Lung microvascular endothelial cell (primary cell): Measurements from ENCODE around the gene IRX1. TPM values are rescaled to one million over a fixed set of nuclear protein-coding genes. Genes with fewer than 3 reads are reported as not detected.

Experiments
- DNase-seq, 2 donors: peaks; one replicate each; pipeline versions ENCODE4 v3.0.0 to v3.0.0-alpha.2; 2010; ENCODE audit warnings: low read depth in 2 of 2
- total RNA-seq: library from RNA; depleted of rRNA; stranded (reverse); fragments of >200 nt; gene quantifications from 2 replicates; pipeline ENCODE4 v1.2.1, GENCODE V29; 2014

IRX1 gene
- total RNA-seq, 1 donor from 2014 or later = not detected

- DNase-seq = no peak
Measured at GRCh38 chr5:3600106-3601060, 4.8 kb downstream of the IRX1 start.

GRCh38 chr5:3601061-3601710 lies 5.6 kb downstream of the IRX1 start:
- no peak for DNase-seq

GRCh38 chr5:3601911-3602782 lies 6.5 kb downstream of the IRX1 start:
- DNase-seq = no peak

GRCh38 chr5:3602785-3603502 lies 7.3 kb downstream of the IRX1 start:
- DNase-seq = peak; percentile 37 to 58

GRCh38 chr5:3604501-3604900 lies 8.9 kb downstream of the IRX1 start:
- DNase-seq = no peak

GRCh38 chr5:3605298-3606010 lies 9.8 kb downstream of the IRX1 start:
- DNase-seq = no peak

GRCh38 chr5:3606121-3606831 lies 10.6 kb downstream of the IRX1 start:
- no peak for DNase-seq

- no peak for DNase-seq
Measured at GRCh38 chr5:3607541-3608181, 12.0 kb downstream of the IRX1 start.

- DNase-seq = no peak
Measured at GRCh38 chr5:3609120-3609681, 13.6 kb downstream of the IRX1 start.

- DNase-seq = no peak
Measured at GRCh38 chr5:3612591-3613042, 17.0 kb downstream of the IRX1 start.

GRCh38 chr5:3613726-3614125 lies 18.1 kb downstream of the IRX1 start:
- no peak for DNase-seq

GRCh38 chr5:3615217-3615616 lies 19.6 kb downstream of the IRX1 start:
- DNase-seq = no peak

GRCh38 chr5:3615829-3616228 lies 20.2 kb downstream of the IRX1 start:
- no peak for DNase-seq

- DNase-seq = no peak
Measured at GRCh38 chr5:3619579-3619978, 23.9 kb downstream of the IRX1 start.

- no peak for DNase-seq
Measured at GRCh38 chr5:3622961-3623360, 27.3 kb downstream of the IRX1 start.

GRCh38 chr5:3625626-3626025 lies 30.0 kb downstream of the IRX1 start:
- DNase-seq = no peak

GRCh38 chr5:3634061-3634460 lies 38.4 kb downstream of the IRX1 start:
- no peak for DNase-seq

- no peak for DNase-seq
Measured at GRCh38 chr5:3639175-3639574, 43.5 kb downstream of the IRX1 start.

GRCh38 chr5:3642231-3642630 lies 46.6 kb downstream of the IRX1 start:
- no peak for DNase-seq
